Karpas-422 (cell line): ENCODE data around the gene TXNL4A. TPM values are rescaled to one million over a fixed set of nuclear protein-coding genes. Genes with fewer than 3 reads are reported as not detected.

Experiments used
- DNase-seq: peaks from one replicate; pipeline ENCODE4 v3.0.0-alpha.2; 2015
- H2AFZ ChIP-seq: fragments of 200-600 bp; sonication (generic); 2 replicates; pipeline ENCODE4 v1.6.1; 2014; ENCODE audit warnings: antibody characterized with exemption, low read length, mixed read lengths
- H3K27ac ChIP-seq: fragments of 200-600 bp; sonication (generic); 2 replicates; pipeline ENCODE4 v1.5.1; 2014; ENCODE audit warnings: mild to moderate bottlenecking, low read length, moderate library complexity
- H3K27me3 ChIP-seq: fragments of 200-600 bp; sonication (generic); 2 replicates; pipeline ENCODE4 v1.6.1; 2014; ENCODE audit warnings: low read length, mixed read lengths
- H3K36me3 ChIP-seq: fragments of 200-600 bp; sonication (generic); 2 replicates; pipeline ENCODE4 v1.6.1; 2014; ENCODE audit warnings: low read length, mixed read lengths; ENCODE audit not compliant: insufficient read depth
- H3K4me1 ChIP-seq: fragments of 200-600 bp; sonication (generic); 2 replicates; pipeline ENCODE4 v1.6.1; 2014; ENCODE audit warnings: mild to moderate bottlenecking, low read length, mixed read lengths
- H3K4me2 ChIP-seq: fragments of 200-600 bp; sonication (generic); 2 replicates; pipeline ENCODE4 v1.6.1; 2014; ENCODE audit warnings: low read length, low read depth, mild to moderate bottlenecking; ENCODE audit not compliant: poor library complexity, severe bottlenecking
- H3K4me3 ChIP-seq: fragments of 200-600 bp; sonication (generic); 2 replicates; pipeline ENCODE4 v1.5.1; 2014; ENCODE audit warnings: mild to moderate bottlenecking, antibody characterized with exemption, low read length, mixed read lengths
- H3K79me2 ChIP-seq: fragments of 200-600 bp; sonication (generic); 2 replicates; pipeline ENCODE4 v1.6.1; 2014; ENCODE audit warnings: mild to moderate bottlenecking, low read length, mixed read lengths
- H3K9ac ChIP-seq: fragments of 200-600 bp; sonication (generic); 2 replicates; pipeline ENCODE4 v1.6.0; 2014; ENCODE audit warnings: low read length
- H3K9me2 ChIP-seq: fragments of 200-600 bp; sonication (generic), shearing (Covaris generic); replicated peaks from 2 replicates; pipeline ENCODE4 v1.6.0; 2014; ENCODE audit warnings: mild to moderate bottlenecking, low read length, moderate library complexity; ENCODE audit not compliant: insufficient read depth
- H3K9me3 ChIP-seq: fragments of 300-700, 200-600 bp; sonication (generic); 2 replicates; pipeline ENCODE4 v1.6.1; 2014; ENCODE audit warnings: low read length, mixed read lengths
- H4K20me1 ChIP-seq: fragments of 200-600 bp; sonication (generic); 2 replicates; pipeline ENCODE4 v1.6.1; 2014; ENCODE audit warnings: mild to moderate bottlenecking, antibody characterized with exemption, low read length, low read depth; ENCODE audit not compliant: insufficient read depth
- total RNA-seq: library from RNA; depleted of rRNA; stranded (reverse); fragments of >200 nt; shearing (Covaris generic); gene quantifications from 2 replicates; pipeline ENCODE4 v1.2.3, GENCODE V29; 2014; ENCODE audit warnings: low replicate concordance

The TXNL4A gene
- total RNA-seq, 1 experiment from 2014 or later, result 186 TPM

- Histone ChIP-seq H3K36me3 (peaks cover 34% of the 10 kb centered on the region), H3K27me3 (no peaks in the 10 kb centered on the region), H3K27ac (peak overlapping the region; percentile 78), H3K79me2 (peaks cover 58% of the 10 kb centered on the region), H3K9me3 (no peaks in the 10 kb centered on the region), H3K9ac (peak overlapping the region; percentile 98), H3K4me3 (peak overlapping the region; percentile 71), H3K4me2 (peak overlapping the region; percentile 82), H4K20me1 (peaks cover 52% of the 10 kb centered on the region), H2AFZ (peak overlapping the region; percentile 81; the same call in 1 of the 2 replicates), H3K4me1 (peaks cover 22% of the 10 kb centered on the region), H3K9me2 (no peaks in the 10 kb centered on the region)
- no peak for DNase-seq
Observed at GRCh38 chr18:79987566-79987965, 797 bp downstream of the TXNL4A start.

- H3K9me3 ChIP-seq, result no peaks in the 10 kb centered on the region
- peaks cover 34% of the 10 kb centered on the region for H3K36me3 ChIP-seq
- peaks cover 67% of the 10 kb centered on the region for H3K79me2 ChIP-seq
- H3K27ac ChIP-seq, result no peak overlapping the region
- H3K4me2 ChIP-seq, result peak overlapping the region; percentile 82
- H3K4me3 ChIP-seq, result peak overlapping the region; percentile 71
- H3K4me1 ChIP-seq, result peaks cover 22% of the 10 kb centered on the region
- H3K9me2 ChIP-seq, result no peaks in the 10 kb centered on the region
- peaks cover 60% of the 10 kb centered on the region for H4K20me1 ChIP-seq
- no peak for DNase-seq
- no peaks in the 10 kb centered on the region for H3K27me3 ChIP-seq
- H2AFZ ChIP-seq, result no peak overlapping the region
- H3K9ac ChIP-seq, result peak overlapping the region; percentile 98
Observed at GRCh38 chr18:79986726-79987125, 1.6 kb downstream of the TXNL4A start.

- Histone ChIP-seq H3K9me3 (no peaks in the 10 kb centered on the region), H3K79me2 (peaks cover 82% of the 10 kb centered on the region), H3K36me3 (peaks cover 34% of the 10 kb centered on the region), H3K9me2 (no peaks in the 10 kb centered on the region), H3K4me2 (no peak overlapping the region), H2AFZ (no peak overlapping the region), H3K27ac (no peak overlapping the region), H3K27me3 (no peaks in the 10 kb centered on the region), H4K20me1 (peaks cover 74% of the 10 kb centered on the region), H3K4me1 (peaks cover 22% of the 10 kb centered on the region), H3K4me3 (no peak overlapping the region), H3K9ac (no peak overlapping the region)
- DNase-seq, result no peak
Observed at GRCh38 chr18:79985172-79985571, 3.2 kb downstream of the TXNL4A start.

GRCh38 chr18:79983793-79984192 is 4.6 kb downstream of the TXNL4A start:
- peaks cover 85% of the 10 kb centered on the region for H4K20me1 ChIP-seq
- H3K79me2 ChIP-seq, result peaks cover 96% of the 10 kb centered on the region
- no peaks in the 10 kb centered on the region for H3K9me2 ChIP-seq
- no peaks in the 10 kb centered on the region for H3K9me3 ChIP-seq
- no peak overlapping the region for H3K4me3 ChIP-seq
- no peaks in the 10 kb centered on the region for H3K27me3 ChIP-seq
- no peak overlapping the region for H3K27ac ChIP-seq
- H3K4me2 ChIP-seq, result no peak overlapping the region
- H3K4me1 ChIP-seq, result peaks cover 15% of the 10 kb centered on the region
- no peak for DNase-seq
- peaks cover 39% of the 10 kb centered on the region for H3K36me3 ChIP-seq
- no peak overlapping the region for H3K9ac ChIP-seq
- no peak overlapping the region for H2AFZ ChIP-seq

GRCh38 chr18:79983253-79983652 is 5.1 kb downstream of the TXNL4A start:
- Histone ChIP-seq H3K9me3 (no peaks in the 10 kb centered on the region), H3K79me2 (peaks cover 100% of the 10 kb centered on the region), H3K27me3 (no peaks in the 10 kb centered on the region), H3K9ac (no peak overlapping the region), H2AFZ (no peak overlapping the region), H4K20me1 (peaks cover 86% of the 10 kb centered on the region), H3K4me2 (no peak overlapping the region), H3K4me1 (peaks cover 15% of the 10 kb centered on the region), H3K9me2 (no peaks in the 10 kb centered on the region), H3K27ac (no peak overlapping the region), H3K4me3 (no peak overlapping the region), H3K36me3 (peaks cover 39% of the 10 kb centered on the region)
- DNase-seq, result no peak

- H4K20me1 ChIP-seq, result peaks cover 91% of the 10 kb centered on the region
- no peak for DNase-seq
- H3K4me1 ChIP-seq, result peaks cover 15% of the 10 kb centered on the region
- H3K27ac ChIP-seq, result no peak overlapping the region
- peaks cover 100% of the 10 kb centered on the region for H3K79me2 ChIP-seq
- H3K36me3 ChIP-seq, result peaks cover 39% of the 10 kb centered on the region
- no peak overlapping the region for H3K4me3 ChIP-seq
- H3K27me3 ChIP-seq, result no peaks in the 10 kb centered on the region
- H3K9me3 ChIP-seq, result no peaks in the 10 kb centered on the region
- no peak overlapping the region for H2AFZ ChIP-seq
- no peaks in the 10 kb centered on the region for H3K9me2 ChIP-seq
- no peak overlapping the region for H3K9ac ChIP-seq
- no peak overlapping the region for H3K4me2 ChIP-seq
Observed at GRCh38 chr18:79982736-79983135, 5.6 kb downstream of the TXNL4A start.

- Histone ChIP-seq H3K9ac (no peak overlapping the region), H3K27ac (no peak overlapping the region), H3K4me1 (no peaks in the 10 kb centered on the region), H2AFZ (no peak overlapping the region), H3K79me2 (peaks cover 100% of the 10 kb centered on the region), H3K4me2 (no peak overlapping the region), H4K20me1 (peaks cover 88% of the 10 kb centered on the region), H3K9me3 (no peaks in the 10 kb centered on the region), H3K36me3 (peaks cover 34% of the 10 kb centered on the region), H3K9me2 (no peaks in the 10 kb centered on the region), H3K4me3 (no peak overlapping the region), H3K27me3 (no peaks in the 10 kb centered on the region)
- no peak for DNase-seq
Observed at GRCh38 chr18:79980585-79980984, 7.8 kb downstream of the TXNL4A start.

GRCh38 chr18:79979843-79980242 is 8.5 kb downstream of the TXNL4A start:
- Histone ChIP-seq H3K36me3 (peaks cover 32% of the 10 kb centered on the region), H3K27me3 (no peaks in the 10 kb centered on the region), H3K9me3 (no peaks in the 10 kb centered on the region), H3K27ac (no peak overlapping the region), H3K4me3 (no peak overlapping the region), H3K9ac (no peak overlapping the region), H2AFZ (no peak overlapping the region), H3K9me2 (no peaks in the 10 kb centered on the region), H4K20me1 (peaks cover 87% of the 10 kb centered on the region), H3K79me2 (peaks cover 100% of the 10 kb centered on the region), H3K4me1 (no peaks in the 10 kb centered on the region), H3K4me2 (no peak overlapping the region)
- no peak for DNase-seq
